Loucy (cell line): ENCODE results near the gene DIDO1.

ENCODE experiments used
- H2AFZ ChIP-seq: fragments of 200-600 bp; sonication (generic); 2 replicates; pipeline ENCODE4 v1.6.0; 2016; ENCODE audit warnings: antibody characterized with exemption, mild to moderate bottlenecking, low read length, moderate library complexity
- H3F3A ChIP-seq: fragments of 200-600 bp; 2 replicates; pipeline ENCODE4 v1.6.0; 2016; ENCODE audit warnings: antibody characterized with exemption, low read depth, mild to moderate bottlenecking
- H3K27me3 ChIP-seq: fragments of 200-600 bp; sonication (generic); 2 replicates; pipeline ENCODE4 v1.6.1; 2014; ENCODE audit warnings: low read length, mild to moderate bottlenecking; ENCODE audit not compliant: insufficient read depth, poor library complexity, severe bottlenecking
- H3K36me3 ChIP-seq: fragments of 200-600 bp; sonication (generic); 2 replicates; pipeline ENCODE4 v1.6.1; 2016; ENCODE audit warnings: low read length; ENCODE audit not compliant: insufficient read depth
- H3K4me1 ChIP-seq: fragments of 200-600 bp; sonication (generic); 2 replicates; pipeline ENCODE4 v1.5.1; 2014; ENCODE audit warnings: low read length, mild to moderate bottlenecking; ENCODE audit not compliant: insufficient read depth, poor library complexity, severe bottlenecking
- H3K4me2 ChIP-seq: fragments of 200-600 bp; sonication (generic); 2 replicates; pipeline ENCODE4 v1.6.0; 2014; ENCODE audit warnings: antibody characterized with exemption, low read length, low read depth, mild to moderate bottlenecking; ENCODE audit not compliant: poor library complexity, severe bottlenecking
- H3K4me3 ChIP-seq: fragments of 200-600 bp; sonication (generic); 2 replicates; pipeline ENCODE4 v1.5.1; 2014; ENCODE audit warnings: low read length, mild to moderate bottlenecking, mixed read lengths; ENCODE audit not compliant: poor library complexity, severe bottlenecking
- H3K79me2 ChIP-seq: fragments of 200-600 bp; sonication (generic); 2 replicates; pipeline ENCODE4 v1.6.1; 2014; ENCODE audit warnings: low read length; ENCODE audit not compliant: insufficient read depth
- H3K9ac ChIP-seq: fragments of 200-600 bp; sonication (generic); 2 replicates; pipeline ENCODE4 v1.6.0; 2014; ENCODE audit warnings: mild to moderate bottlenecking, low read depth, low read length, moderate library complexity; ENCODE audit not compliant: poor library complexity, severe bottlenecking
- H3K9me2 ChIP-seq: fragments of 200-600 bp; sonication (generic); replicated peaks from 2 replicates; pipeline ENCODE4 v1.6.1; 2016; ENCODE audit warnings: low read depth, low read length, mixed read lengths
- H3K9me3 ChIP-seq: fragments of 200-600 bp; sonication (generic); 2 replicates; pipeline ENCODE4 v1.6.1; 2014; ENCODE audit warnings: mild to moderate bottlenecking, antibody characterized with exemption, low read length, low read depth; ENCODE audit not compliant: insufficient read depth
- H4K20me1 ChIP-seq: fragments of 200-600 bp; sonication (generic); 2 replicates; pipeline ENCODE4 v1.6.0; 2014; ENCODE audit warnings: antibody characterized with exemption, low read length, mild to moderate bottlenecking; ENCODE audit not compliant: insufficient read depth, poor library complexity, severe bottlenecking
- CTCF ChIP-seq: fragments of 200-600 bp; sonication (generic); conservative IDR thresholded peaks from 2 replicates; pipeline ENCODE4 v1.5.1; 2014; ENCODE audit warnings: mild to moderate bottlenecking, antibody characterized with exemption, low read length
- EZH2phosphoT487 ChIP-seq: fragments of 200-600 bp; IDR thresholded peaks from 2 replicates; pipeline ENCODE4 v1.6.1; 2018; ENCODE audit warnings: antibody characterized with exemption, mild to moderate bottlenecking, moderate library complexity, borderline replicate concordance

Gene DIDO1

GRCh38 chr20:62834967-62835730 is 91.2 kb downstream of the DIDO1 start:
- Histone ChIP-seq H4K20me1 (no peaks in the 10 kb centered on the region), H3K79me2 (no peaks in the 10 kb centered on the region), H3K4me1 (no peaks in the 10 kb centered on the region), H3K36me3 (no peaks in the 10 kb centered on the region), H3K27me3 (no peaks in the 10 kb centered on the region), H3K4me2 (no peak overlapping the region), H3K9me3 (no peaks in the 10 kb centered on the region), H3K9ac (no peak overlapping the region), H3K9me2 (no peaks in the 10 kb centered on the region), H2AFZ (no peak overlapping the region), H3F3A (no peaks in the 10 kb centered on the region), H3K4me3 (no peak overlapping the region)
- TF ChIP-seq CTCF (no peak), EZH2phosphoT487 (no peak)

DNA sequence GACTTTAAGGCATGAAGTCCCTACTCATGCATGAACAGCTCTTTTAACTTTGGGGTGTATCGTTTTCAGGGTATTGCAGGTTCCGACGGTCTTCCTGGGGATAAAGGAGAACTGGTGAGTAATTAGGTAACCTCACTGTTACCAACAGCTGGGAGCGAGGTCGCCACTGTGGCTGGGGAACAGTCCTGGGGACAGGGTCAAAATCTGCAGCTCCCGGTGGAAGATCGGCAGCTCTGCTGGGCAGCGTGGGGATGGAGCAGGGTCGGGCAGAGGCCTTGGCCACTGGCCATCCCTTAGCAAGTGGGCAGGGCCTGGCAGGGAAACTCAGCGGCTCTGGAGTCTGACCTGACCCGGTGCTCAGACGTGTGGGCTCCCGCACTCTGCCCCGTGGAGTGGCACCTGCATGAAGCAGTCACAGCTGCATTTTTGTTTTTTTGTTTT is 93.3 kb downstream of the DIDO1 start:
- Histone ChIP-seq H2AFZ (no peak overlapping the region), H3F3A (no peaks in the 10 kb centered on the region), H3K4me2 (no peak overlapping the region), H4K20me1 (no peaks in the 10 kb centered on the region), H3K36me3 (no peaks in the 10 kb centered on the region), H3K9me2 (no peaks in the 10 kb centered on the region), H3K9ac (no peak overlapping the region), H3K27me3 (no peaks in the 10 kb centered on the region), H3K4me1 (no peaks in the 10 kb centered on the region), H3K4me3 (no peak overlapping the region), H3K9me3 (no peaks in the 10 kb centered on the region), H3K79me2 (no peaks in the 10 kb centered on the region)
- TF ChIP-seq EZH2phosphoT487 (no peak), CTCF (no peak)

GRCh38 chr20:62832212-62832922 is 93.9 kb downstream of the DIDO1 start:
- Histone ChIP-seq H3K4me3 (no peak overlapping the region), H2AFZ (no peak overlapping the region), H3K4me2 (no peak overlapping the region)

More at GRCh38 chr20:62832212-62832922, 93.9 kb downstream of the DIDO1 start:
- H3K9ac ChIP-seq = no peak overlapping the region
- H3K4me1 ChIP-seq = no peaks in the 10 kb centered on the region
- no peaks in the 10 kb centered on the region for H4K20me1 ChIP-seq
- TF ChIP-seq CTCF = no peak
- no peak for TF ChIP-seq EZH2phosphoT487
- no peaks in the 10 kb centered on the region for H3F3A ChIP-seq
- H3K9me3 ChIP-seq = no peaks in the 10 kb centered on the region
- H3K36me3 ChIP-seq = no peaks in the 10 kb centered on the region
- H3K79me2 ChIP-seq = no peaks in the 10 kb centered on the region
- no peaks in the 10 kb centered on the region for H3K27me3 ChIP-seq
- no peaks in the 10 kb centered on the region for H3K9me2 ChIP-seq
